GM21447 (cell line): ENCODE results near the gene LEMD1.
"Not testable (repeated sequence)": the region's sequence is repeated elsewhere in the genome, so short reads cannot be mapped to it uniquely, and the experiment has no call there.

ENCODE experiments used
- ATAC-seq: cut with Tn5 transposase; IDR thresholded peaks from one replicate; pipeline ENCODE4 v1.9.1; 2021; ENCODE audit not compliant: unreplicated experiment

The LEMD1 gene

DNA sequence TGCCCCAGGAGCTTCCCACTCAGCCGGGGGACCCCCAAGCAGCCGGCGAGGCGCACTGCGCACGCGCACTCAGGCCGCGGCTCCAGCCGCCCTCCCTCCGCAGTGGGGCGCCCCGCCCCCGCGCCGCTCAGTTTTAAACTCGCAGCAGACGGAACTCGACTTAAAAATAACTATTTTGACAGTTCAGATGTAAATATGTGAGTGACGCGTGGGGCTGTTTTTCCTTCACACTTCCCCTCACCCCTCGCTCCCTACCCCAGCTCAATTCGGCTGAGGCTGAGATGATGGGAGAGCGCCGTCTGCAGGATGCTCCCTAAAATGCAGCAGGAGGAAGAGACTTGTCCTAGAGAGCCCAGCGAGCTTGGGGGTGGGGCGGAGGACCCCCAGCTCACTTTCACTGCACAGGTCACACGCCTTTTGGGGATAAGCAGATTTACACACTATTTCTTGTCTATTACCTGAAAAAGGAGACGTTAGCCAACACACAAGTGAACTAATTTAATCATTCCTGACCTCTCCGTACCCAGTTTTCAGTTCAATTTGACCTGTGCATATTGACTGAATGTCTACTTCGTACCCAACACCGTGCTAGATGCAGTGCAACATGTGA, 8.9 kb upstream of the LEMD1 start:
- ATAC-seq, result no peak

DNA sequence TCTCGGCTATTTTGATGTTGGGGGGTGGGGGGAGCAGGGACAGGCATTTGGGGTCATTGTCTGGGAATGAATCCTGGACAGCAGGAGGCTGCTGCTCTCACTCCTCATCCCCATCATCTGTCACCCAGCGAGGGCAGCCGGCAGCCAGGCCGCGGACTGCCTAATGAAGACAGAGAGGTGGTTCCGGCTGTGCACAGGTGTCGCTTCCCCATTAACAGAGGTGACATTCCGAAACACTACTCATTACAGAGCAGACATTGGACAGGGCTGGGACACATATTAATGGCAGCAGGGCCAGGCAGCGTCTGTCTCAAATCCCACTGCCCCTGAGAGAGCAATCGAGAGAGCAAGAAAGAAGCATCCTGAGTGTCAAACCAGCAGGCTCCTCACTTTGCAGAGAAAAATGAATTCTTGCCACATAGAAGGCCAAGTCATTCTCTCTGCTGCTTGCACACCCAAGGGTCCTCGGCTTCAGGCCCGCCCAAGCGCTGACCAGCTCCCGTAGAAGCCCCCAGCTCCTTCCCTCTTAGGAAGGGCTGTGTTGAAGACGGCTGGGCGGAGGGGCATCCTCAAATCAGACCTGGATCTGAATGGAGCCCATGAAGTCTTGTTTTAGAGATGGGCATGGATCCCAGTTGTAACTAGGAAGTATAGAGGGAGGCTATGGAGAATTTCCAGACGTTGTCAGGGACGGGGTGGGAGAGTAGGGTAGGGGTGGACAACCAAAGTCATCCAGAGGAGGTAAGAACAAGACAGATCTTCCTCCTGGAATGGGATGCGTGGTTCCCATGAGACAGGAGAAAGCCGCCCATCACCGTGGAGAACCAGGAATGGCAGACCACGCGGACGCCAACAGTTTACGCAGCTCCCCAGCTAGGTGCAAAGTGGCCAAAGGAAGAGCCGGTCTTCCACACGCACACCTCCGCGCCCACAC, 8.2 kb upstream of the LEMD1 start:
- no peak for ATAC-seq

DNA sequence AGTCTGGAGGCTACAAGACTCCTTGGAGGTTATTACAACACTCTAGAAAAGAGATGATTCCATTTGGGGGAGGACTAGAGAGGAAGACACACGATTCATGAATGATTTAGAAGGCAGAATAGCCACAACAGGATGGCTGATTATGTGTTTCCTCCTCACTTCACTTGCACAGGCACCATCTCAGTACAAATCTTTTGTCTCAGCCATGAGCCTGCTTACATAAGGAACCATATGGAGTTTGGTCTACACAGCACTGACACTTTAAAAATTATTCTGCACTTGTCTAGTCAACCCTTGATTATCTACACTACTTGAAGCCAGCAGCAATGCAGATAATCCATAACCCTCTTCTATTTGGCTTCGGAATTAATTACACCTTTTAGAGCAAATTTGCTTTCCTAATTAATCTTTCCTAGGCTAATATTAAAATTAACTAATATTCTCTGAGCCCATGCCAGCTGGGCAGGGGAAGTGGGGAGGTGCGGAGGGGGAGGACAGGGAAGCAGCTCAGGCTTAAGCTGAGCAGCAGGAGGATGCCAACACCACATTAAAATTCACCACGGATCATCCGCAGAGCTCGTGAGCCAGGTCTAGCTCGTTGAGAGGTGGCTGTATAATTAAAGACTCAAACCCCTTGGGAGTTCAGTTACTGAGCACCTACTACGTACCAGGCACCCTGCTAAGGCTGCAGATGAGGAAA, 3.2 kb upstream of the LEMD1 start:
- no peak for ATAC-seq

DNA sequence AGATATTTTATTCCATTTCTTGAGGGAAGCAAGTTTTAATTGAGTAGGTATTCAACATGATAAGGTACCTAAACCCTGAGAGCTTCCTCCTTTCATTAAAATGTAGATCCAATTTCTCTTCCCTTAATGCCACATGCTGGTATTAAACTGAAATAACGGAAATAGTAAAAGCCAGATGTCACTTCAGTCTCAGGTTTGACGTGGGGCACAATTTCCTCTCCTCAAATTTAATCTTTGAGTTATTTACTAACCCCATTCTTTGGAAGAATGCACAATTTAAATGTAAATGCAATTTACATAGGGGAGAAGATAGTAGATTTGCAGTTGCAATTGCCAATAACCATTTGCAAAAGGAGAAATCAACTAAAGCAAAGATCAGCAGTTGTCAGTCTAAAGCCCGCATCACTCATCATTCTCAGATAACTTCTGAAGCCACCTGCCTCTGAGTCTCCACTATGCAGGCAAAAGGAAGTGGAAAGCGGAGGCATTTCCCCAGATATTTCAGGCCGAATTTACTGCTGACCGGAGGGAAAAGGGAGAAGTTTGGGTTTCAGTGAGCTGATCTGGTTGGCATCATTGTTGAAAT, 2.1 kb upstream of the LEMD1 start:
- no peak for ATAC-seq

DNA sequence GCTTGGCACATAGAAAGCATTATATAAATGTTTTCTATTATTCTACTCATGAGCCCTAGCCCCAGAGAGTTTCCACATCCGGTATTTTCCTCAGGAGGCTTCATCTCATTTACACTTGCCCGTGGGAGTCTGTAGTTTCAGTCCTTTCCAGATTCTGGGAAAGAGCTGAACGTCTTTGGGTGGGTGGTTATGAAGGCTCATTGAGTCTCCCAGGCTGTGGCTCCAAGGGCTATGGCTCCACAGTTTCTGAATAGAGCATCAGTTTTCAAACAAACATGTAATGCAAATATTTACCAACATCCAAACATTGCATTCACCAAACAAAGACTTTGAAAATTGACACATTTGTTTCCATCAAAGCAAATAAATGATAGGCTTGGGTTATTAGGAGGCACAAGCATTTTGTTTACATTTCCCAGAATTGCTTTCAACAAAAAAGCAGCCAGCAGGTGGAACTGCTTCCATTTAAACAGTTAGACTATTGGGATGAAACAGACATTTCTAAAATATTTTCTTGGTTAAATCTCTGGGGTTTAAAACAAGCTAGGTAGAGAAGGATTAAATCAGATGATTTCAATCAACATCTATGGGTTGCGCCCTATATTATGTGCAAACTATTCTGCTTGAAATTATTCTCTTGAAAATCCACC, 1.3 kb upstream of the LEMD1 start:
- ATAC-seq, result no peak

DNA sequence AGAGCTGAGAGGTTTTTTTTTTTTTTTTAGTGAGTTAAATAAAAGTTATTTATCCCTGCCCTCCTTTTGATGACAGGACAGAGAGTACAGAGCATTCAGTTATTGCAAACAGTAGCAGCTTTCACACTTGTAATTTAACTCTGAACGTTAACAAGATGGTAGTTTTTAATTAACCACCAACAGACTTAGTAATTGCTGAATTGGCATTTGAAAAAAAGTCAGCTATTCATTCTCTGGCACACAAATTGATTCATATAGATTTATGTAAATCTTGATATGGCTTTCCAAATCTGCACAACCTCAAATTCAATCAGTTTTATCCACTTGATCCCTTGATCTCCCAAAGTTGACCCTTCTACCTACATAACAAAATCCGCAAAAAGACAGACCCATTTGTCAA, 918 bp downstream of the LEMD1 start:
- ATAC-seq, result no peak

DNA sequence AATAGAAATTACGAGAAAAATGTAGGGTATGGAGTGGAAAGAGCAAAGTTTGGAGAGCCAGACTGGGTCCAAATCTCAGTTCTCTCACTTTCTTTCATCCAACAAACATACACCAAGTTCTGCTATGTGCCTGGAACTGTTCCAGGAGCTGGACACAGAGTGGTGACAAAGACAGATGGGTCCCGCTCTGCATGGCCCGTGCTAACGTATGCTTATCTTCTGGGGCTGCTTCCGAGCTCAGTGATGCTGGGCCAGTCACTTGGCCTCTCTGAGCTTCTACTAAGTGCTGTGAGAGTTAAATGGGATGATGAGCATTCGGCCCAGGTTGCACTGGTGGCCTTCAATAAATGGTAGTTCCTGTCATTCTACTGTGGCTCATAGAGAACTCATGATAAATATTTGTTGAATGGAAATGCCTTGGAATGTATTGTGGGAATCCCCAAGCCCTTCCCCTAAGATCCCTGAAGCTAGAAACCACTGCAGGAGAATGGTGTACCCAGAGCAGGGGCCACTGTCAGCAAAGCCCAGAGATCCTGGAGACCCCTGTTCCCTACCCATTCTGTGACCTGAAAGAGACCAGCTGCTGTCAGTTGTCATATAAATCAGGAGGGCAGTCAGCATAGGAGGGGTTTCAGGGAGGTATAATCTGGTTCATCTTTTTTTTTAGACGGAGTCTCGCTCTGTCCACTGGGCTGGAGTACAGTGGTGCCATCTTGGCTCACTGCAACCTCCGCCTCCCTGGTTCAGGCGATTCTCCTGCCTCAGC, 3.8 kb downstream of the LEMD1 start:
- ATAC-seq, result no peak

DNA sequence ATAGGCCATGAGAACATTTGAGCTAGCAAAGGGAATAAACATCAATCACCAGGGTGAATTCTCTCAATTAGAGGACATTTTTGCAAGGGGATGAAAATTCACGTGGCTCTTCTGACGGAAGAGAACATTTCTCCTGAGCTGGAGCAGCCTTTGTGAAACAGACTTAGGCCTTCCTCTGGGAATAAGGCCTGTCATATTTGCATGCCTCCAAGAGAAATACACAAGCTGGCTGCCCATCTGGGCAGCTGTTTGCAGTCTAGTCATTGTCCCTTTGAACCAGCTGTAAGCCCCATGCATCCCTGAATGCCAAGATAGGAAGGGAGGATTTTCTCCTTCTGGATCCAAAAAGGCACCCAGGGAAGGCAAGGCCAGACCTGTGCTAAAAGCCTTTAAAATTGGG, 5.5 kb downstream of the LEMD1 start:
- ATAC-seq, result no peak

DNA sequence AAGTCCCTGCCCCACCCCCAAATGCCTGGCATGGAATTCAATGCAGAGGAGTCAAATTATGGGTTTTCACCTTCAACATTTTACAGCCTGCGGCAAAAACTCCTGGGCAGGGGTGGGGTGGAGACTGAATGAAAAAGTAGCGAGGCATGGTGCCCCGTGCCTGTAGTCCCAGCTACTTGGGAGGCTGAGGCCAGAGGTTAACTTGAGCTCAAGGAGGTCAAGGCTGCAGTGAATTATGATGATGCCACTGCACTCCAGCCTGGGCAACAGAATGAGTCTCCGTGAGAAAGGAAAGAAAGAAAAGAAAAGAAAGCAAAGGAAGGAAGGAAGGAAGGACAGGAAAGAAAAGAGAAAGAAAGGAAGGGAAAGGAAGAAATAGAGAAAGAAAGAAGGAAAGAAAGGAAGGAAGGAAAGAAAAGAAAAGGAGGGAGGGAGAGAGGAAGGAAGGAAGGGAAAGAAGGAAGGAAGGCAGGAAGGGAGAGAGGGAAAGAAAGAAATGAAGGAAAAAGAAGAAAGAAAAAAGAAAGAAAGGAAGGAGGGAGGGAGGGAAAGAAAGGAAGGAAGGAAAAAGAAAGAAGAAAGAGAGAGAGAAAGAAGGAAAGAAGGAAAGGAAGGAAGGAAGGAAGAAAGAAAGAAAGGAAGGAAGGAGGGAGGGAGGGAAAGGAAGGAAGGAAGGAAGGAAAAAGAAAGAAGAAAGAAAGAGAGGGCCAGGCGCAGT, 11.1 kb downstream of the LEMD1 start:
- ATAC-seq, result no peak

DNA sequence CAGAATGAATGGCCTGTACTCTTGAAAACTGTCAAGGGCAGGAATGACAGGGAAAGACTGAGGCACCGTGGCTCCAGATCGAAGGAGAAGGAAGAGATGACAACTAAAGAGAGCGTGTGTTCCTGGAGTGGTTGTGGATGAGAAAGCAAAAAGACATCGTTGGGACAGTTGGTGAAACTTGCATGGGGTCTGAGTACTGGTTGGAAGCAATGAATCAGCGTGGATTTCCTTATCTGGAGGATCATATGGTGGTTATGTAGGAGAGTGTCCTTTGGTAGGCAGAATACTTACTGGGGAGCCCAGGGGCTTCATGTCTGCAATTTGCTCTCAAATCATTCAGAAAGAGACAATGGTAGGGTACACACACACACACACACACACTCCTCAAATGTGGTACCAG, 13.9 kb downstream of the LEMD1 start:
- ATAC-seq, result no peak

DNA sequence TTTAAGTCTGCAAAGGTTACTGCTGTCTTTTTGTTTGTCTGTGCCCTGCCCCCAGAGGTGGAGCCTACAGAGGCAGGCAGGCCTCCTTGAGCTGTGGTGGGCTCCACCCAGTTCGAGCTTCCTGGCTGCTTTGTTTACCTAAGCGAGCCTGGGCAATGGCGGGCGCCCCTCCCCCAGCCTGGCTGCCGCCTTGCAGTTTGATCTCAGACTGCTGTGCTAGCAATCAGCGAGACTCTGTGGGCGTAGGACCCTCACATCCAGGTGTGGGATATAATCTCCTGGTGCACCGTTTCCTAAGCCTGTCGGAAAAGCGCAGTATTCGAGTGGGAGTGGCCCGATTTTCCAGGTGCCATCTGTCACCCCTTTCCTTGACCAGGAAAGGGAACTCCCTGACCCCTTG, 15.6 kb downstream of the LEMD1 start:
- not testable (repeated sequence) for ATAC-seq

DNA sequence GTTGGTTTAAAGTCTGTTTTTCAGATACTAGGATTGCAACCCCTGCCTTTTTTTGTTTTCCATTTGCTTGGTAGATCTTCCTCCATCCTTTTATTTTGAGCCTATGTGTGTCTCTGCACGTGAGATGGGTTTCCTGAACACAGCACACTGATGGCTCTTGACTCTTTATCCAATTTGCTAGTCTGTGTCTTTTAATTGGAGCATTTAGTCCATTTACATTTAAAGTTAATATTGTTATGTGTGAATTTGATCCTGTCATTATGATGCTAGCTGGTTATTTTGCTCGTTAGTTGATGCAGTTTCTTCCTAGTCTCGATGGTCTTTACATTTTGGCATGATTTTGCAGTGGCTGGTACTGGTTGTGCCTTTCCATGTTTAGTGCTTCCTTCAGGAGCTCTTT, 17.4 kb downstream of the LEMD1 start:
- ATAC-seq, result not testable (repeated sequence)

DNA sequence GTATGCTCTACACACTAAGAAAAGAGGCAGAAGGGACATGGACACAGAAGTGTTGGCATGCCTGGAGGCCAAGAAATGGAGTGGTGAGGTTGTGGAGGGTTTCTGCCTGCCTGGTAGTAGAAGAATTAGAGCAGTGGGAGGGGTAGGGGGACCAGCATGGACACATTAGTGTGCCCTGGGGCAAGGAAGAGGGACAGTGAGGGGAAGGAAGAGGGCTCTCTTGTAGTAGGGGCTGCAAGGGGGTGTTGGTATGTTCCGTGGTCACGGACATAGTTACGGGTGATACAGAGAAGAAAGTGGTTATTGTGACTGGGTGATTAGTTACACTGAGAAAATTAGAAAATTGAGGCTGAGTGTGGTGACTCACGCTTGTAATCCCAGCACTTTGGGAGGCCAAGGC, 23.3 kb downstream of the LEMD1 start:
- ATAC-seq, result no peak

DNA sequence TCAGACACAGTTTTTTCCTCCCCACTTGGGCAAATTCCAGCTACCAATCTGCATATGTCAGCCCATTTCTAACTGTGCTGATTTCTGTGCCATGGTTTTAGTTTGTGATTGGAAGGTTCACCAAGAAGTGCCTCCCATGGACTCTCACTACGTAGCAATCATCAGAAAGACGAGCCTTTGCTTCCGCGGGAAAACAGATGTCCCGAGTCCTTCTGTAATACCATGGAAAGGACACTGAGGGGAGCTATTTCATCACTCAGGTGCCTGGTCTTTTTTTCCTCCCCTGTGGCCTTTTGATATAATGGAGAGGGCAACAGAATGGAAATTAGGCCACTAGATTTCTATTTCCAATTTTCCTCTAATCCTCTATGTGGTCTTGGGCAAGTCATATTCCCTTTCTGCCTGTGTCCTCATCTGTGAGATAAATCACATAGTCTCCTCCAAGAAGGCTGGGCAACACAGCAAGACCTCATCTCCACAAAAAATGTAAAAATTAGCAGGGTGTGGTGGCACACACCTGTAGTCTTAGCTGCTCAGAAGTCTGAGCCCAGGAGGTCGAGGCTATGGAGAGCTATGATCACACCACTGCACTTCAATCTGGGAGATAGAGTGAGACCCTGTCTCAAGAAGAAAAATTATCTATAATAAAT, 24.8 kb downstream of the LEMD1 start:
- ATAC-seq, result no peak

DNA sequence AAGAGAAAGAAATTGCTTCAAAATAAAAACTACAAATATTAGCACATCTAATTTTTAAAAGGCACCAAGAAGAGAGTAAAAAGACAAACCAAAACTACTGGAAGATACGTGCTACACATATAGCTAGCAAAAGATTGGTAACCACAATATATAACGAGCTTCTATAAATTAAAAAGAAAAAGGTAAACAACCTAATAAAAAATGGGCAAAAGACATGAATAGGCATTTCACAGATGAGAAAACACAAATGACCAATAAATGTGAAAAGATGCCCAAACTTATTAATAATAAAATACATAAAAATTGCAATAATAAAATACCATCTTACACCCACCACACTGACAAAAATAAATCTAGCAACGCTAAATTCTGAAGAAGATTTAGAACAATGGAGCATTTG, 26.2 kb downstream of the LEMD1 start:
- ATAC-seq, result no peak

DNA sequence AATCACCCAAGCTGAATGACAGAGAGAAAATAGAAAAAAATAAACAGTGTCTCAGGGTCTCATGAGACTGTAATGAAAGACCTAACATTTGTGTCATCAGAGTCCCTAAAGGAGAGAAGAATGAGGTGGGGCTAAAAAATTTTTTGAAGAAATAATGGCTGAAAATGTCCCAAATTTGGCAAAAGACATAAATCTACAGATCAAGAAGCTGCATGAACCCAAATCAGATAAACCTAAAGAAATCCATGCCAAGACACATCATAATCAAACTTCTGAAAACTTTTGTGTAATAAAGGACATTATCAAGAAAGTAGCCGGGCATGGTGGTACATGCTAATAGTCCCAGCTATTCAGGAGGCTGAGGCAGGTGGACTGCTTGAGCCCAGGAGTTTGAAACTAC, 29.2 kb downstream of the LEMD1 start:
- ATAC-seq, result no peak

DNA sequence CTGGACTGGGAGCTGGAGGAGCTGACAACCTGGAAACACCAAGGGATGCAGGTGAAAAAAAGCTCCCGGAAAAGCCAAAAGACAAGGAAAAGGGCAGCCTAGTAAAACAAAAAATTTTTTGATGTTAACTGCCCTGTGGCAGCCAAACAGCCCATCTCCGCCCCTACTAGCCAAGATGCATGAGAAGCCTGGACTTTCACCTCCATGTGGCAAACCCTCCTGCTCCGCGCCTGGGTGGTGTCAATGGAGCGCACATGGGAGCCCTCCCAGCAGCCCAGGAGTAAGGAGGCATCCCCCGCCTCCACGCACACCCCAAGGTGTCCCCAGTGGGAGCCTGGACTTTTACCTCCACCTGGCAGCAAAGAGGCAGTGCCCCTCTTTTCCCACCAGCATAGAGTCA, 30.5 kb downstream of the LEMD1 start:
- ATAC-seq, result no peak

DNA sequence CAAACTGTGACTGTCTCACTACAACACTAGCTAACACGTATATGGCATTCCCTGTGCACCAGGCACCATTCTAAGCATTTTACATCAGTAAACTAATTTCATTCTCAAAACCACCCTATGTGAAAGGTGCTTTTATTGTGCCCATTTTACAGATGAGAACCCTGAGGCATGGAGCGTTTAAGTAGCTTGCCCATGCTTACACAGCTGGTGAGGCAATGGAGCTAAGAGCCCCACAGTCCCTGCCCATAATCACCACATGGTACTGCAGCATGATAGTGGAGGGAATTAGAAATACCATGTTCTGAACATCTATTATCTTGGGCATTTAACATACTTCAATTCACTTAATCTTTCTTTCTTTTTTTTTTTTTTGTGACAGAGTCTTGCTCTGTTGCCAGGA, 34.0 kb downstream of the LEMD1 start:
- no peak for ATAC-seq

DNA sequence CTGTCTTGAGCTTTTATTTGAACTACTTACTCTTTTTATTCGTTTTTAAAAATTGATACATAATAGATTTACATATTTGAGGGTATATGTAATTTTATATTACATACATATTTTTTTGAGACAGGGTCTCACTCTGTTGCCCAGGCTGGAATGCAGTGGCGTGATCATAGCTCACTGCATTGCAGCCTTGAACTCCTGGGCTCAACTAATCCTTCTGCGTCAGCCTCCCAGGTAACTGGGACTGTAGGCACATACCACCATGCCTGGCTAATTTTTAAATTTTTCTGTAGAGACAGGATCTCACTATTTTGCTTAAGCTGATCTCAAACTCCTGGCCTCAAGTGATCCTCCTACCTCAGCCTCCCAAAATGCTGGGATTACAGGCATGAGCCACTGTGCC, 38.9 kb downstream of the LEMD1 start:
- ATAC-seq, result not testable (repeated sequence)
